Activated CD4-positive, alpha-beta T cell treated with anti-CD3 and anti-CD28 coated beads, Interleukin-2, amount 50 U/mL, for 4 hours (primary cell): ENCODE data around the gene TBCB.
"Not testable (repeated sequence)": the region's sequence is repeated elsewhere in the genome, so short reads cannot be mapped to it uniquely, and the experiment has no call there.

Experiments
- DNase-seq, 2 experiments: peaks; one replicate each; pipeline ENCODE4 v3.0.0-alpha.2; 2020

The TBCB gene

GRCh38 chr19:36115453-36116343 lies at the start of gene TBCB:
TBCB (plus strand) TSS chr19:36115468; CDS start chr19:36115561, 93 bp downstream.
- peak; percentile 90 to 92 for DNase-seq

- no peak for DNase-seq
Observed at GRCh38 chr19:36067681-36068080, 47.6 kb upstream of the TBCB start.

GRCh38 chr19:36068810-36069499 lies 46.3 kb upstream of the TBCB start:
- DNase-seq: not testable (repeated sequence)

- DNase-seq: no peak
Observed at GRCh38 chr19:36072081-36072480, 43.2 kb upstream of the TBCB start.

GRCh38 chr19:36073121-36073876 lies 42.0 kb upstream of the TBCB start:
- DNase-seq: no peak

GRCh38 chr19:36079389-36079945 lies 35.8 kb upstream of the TBCB start:
- DNase-seq: no peak

GRCh38 chr19:36081385-36081784 lies 33.9 kb upstream of the TBCB start:
- DNase-seq: no peak

- DNase-seq: no peak
Observed at GRCh38 chr19:36081894-36082293, 33.4 kb upstream of the TBCB start.

- no peak for DNase-seq
Observed at GRCh38 chr19:36082916-36083315, 32.4 kb upstream of the TBCB start.

GRCh38 chr19:36084231-36085009 lies 30.8 kb upstream of the TBCB start:
- DNase-seq: no peak

GRCh38 chr19:36086326-36086725 lies 28.9 kb upstream of the TBCB start:
- no peak for DNase-seq

GRCh38 chr19:36089847-36090246 lies 25.4 kb upstream of the TBCB start:
- DNase-seq: no peak

- DNase-seq: no peak
Observed at GRCh38 chr19:36090910-36091695, 24.2 kb upstream of the TBCB start.

- DNase-seq: no peak
Observed at GRCh38 chr19:36092566-36092965, 22.7 kb upstream of the TBCB start.

- DNase-seq: no peak
Observed at GRCh38 chr19:36093146-36093662, 22.1 kb upstream of the TBCB start.

GRCh38 chr19:36093687-36094086 lies 21.6 kb upstream of the TBCB start:
- no peak for DNase-seq

- DNase-seq: no peak
Observed at GRCh38 chr19:36097036-36097435, 18.2 kb upstream of the TBCB start.

- no peak for DNase-seq
Observed at GRCh38 chr19:36099166-36099785, 16.0 kb upstream of the TBCB start.

- no peak for DNase-seq
Observed at GRCh38 chr19:36100476-36100875, 14.8 kb upstream of the TBCB start.

- DNase-seq: no peak
Observed at GRCh38 chr19:36101550-36102327, 13.5 kb upstream of the TBCB start.
